ENCODE measurements around the gene PLGRKT.
"Not testable (repeated sequence)": the region's sequence is repeated elsewhere in the genome, so short reads cannot be mapped to it uniquely, and the experiment has no call there.

PLGRKT gene

DNA sequence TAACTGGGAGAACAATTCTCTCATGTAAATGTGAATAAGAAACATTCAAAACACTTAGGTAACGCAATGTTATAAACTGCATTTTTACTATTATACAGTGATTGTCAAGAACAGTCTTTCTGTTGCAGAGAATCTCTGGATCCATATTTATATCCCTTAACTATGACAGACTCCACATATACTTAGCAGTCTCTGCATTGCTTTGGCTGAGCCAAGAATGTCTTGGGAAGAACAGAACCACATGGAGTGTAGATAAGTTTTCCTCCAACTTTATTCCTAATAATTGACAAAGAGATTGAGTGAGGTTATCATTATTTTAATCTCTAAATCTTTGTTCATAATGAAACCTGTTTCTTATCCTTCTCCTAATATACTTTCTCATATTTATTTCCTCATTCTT lies 82.5 kb downstream of the PLGRKT start:
- no peak for DNase-seq (ENCODE audit: extremely low spot score)
- ChIA-PET POLR2A (no interaction called here), CTCF (no interaction called here)
- no peak for TF ChIP-seq CTCF (IDR thresholded peaks at IDR 0.05; ENCODE audit: control extremely low read depth, extremely low read depth, low read depth, missing control alignments)

GRCh38 chr9:5354184-5354583 lies 83.5 kb downstream of the PLGRKT start:
- DNase-seq (ENCODE audit: extremely low spot score), result no peak
- ChIA-PET CTCF (no interaction called here), POLR2A (no interaction called here)
- TF ChIP-seq CTCF (IDR thresholded peaks at IDR 0.05; ENCODE audit: control extremely low read depth, extremely low read depth, low read depth, missing control alignments), result no peak

DNA sequence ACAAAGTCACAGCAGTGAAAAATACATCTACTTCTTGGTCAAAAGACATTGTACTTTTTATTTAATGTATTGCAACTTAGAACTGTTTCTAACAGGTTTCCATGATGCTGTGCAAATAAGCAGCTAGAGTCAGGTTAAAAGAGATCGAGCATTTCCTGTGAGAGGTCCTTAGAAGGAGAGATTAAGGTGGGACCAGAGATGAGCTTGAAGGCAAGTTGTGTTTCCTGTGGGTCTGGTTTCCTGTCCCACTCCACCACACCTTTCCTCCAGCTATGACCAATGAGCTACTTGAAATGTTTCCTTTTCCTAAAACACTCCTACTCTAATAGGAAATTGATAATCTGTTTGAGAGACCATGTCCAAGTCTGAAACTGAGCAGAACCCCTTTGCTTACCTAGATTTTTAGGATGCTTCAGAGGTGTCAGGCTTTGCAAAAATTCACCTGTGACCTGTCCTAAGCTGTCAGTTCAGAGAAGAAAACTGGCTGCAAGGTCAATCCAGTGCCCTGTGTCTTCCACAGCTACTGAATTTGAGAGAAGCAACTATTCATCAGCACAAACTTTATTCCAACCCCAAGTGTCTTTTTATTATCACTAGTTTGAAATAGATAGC lies 85.0 kb downstream of the PLGRKT start:
- ChIA-PET POLR2A (no interaction called here), CTCF (interaction anchor here (0.7 to 1.0 kb wide), 4 partner anchors 12 to 41 kb away, joined by 3 to 5 read pairs (median 4); partner anchors contain the start of gene RLN1)
- no peak for DNase-seq (ENCODE audit: extremely low spot score)
- no peak for TF ChIP-seq CTCF (IDR thresholded peaks at IDR 0.05; ENCODE audit: control extremely low read depth, extremely low read depth, low read depth, missing control alignments)

DNA sequence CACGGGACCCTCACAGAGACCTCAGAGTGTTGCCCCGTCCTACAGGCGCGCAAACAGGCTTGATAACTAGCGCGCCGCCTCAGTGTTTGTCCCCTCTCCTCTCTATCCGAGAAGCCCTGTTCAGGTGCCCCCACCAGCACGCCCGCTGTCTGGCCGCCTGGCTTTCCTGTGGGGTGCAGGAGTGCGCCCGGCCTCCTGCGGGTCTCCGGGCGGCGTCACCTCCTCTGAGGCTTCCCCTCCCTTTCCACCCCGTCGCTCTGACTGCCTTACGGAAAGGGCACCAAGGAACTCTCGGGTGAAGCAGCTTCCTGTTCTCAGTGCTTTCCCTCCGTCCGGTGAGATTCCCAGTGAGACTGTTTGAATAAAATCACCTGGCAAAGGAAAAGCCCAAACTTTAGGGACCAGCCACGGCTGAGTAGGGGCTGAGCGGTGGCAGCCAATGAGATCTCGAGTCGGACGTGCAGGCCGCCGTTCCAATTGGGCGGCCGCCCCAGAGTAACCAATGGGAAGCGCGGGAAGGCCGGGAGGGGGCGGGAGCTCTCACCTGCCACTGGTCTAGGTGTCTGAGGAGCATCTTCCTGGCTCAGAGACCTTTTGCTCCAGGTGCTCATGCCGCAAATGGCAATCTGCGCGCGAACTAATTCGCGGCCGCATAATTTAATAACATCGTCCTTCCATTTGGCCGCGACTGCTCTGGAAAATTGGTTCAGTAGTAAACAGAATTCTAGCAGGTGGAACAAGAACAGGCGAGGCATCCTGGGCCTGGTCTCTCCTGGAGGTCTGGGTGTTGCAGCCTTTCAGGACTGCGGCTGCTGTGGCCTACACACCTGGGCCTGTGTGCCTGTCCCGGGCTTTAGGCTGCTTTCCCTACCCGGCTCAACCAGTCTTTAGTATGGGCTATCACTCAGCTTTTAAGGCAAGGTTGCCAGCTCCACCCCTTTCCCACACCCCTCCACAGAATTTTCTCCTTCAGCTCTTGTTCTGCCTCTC lies 98.4 kb downstream of the PLGRKT start, which contains the start of gene RLN1:
RLN1 (minus strand) TSS at position 885 of the 990 bp plus-strand sequence; CDS start at position 755, 130 bp downstream.
- CTCF ChIA-PET, result interaction anchor here (1.4 kb wide), 1 partner anchor 14 kb away, joined by 3 read pairs; no protein-coding TSS in a partner anchor
- DNase-seq (ENCODE audit: extremely low spot score); POLR2A ChIA-PET: not testable (repeated sequence)

- TF ChIP-seq CTCF (IDR thresholded peaks at IDR 0.05; ENCODE audit: control extremely low read depth, extremely low read depth, low read depth, missing control alignments), result no peak
- POLR2A ChIA-PET, result no interaction called here
- CTCF ChIA-PET, result interaction anchor here (1.0 kb wide), 1 partner anchor 16 kb away, joined by 3 read pairs; no protein-coding TSS in a partner anchor
- DNase-seq (ENCODE audit: extremely low spot score), result no peak
These were observed 101.0 kb downstream of the PLGRKT start for GRCh38 chr9:5336688-5337087.

DNA sequence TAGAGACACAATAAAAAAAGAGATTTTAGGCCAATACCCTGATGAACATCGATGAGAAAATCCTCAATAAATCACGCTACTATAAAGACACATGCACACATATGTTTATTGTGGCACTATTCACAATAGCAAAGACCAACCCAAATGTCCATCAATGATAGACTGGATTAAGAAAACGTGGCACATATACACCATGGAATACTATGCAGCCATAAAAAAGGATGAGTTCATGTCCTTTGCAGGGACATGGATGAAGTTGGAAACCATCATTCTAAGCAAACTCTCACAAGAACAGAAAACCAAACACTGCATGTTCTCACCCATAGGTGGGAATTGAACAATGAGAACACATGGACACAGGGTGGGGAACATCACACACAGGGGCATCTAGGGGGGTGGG lies 106.4 kb downstream of the PLGRKT start:
- CTCF ChIA-PET; POLR2A ChIA-PET; DNase-seq (ENCODE audit: extremely low spot score): not testable (repeated sequence)

- ChIA-PET POLR2A (no interaction called here), CTCF (interaction anchor here (1.2 kb wide), 1 partner anchor 22 kb away, joined by 3 read pairs; no protein-coding TSS in a partner anchor)
- no peak for DNase-seq (ENCODE audit: extremely low spot score)
- no peak for TF ChIP-seq CTCF (IDR thresholded peaks at IDR 0.05; ENCODE audit: control extremely low read depth, extremely low read depth, low read depth, missing control alignments)
These were observed 110.7 kb downstream of the PLGRKT start for GRCh38 chr9:5326893-5327548.

Data from GM10248 (cell line).